Endodermal cell (in vitro differentiated cells): ENCODE measurements around the gene SORL1-AS1.

Experiments
- DNase-seq: peaks from one replicate; pipeline ENCODE4 v3.0.0-alpha.2; 2017
- H3K27ac ChIP-seq: 2 replicates; pipeline ENCODE4 v1.5.1; 2013; ENCODE audit warnings: mild to moderate bottlenecking, low read depth, low read length, moderate library complexity
- H3K27me3 ChIP-seq: 2 replicates; pipeline ENCODE4 v1.6.1; 2013; ENCODE audit warnings: mild to moderate bottlenecking, low read length, moderate library complexity; ENCODE audit not compliant: insufficient read depth, control insufficient read depth, poor library complexity, severe bottlenecking
- H3K36me3 ChIP-seq: 2 replicates; pipeline ENCODE4 v1.7.0; 2013; ENCODE audit warnings: mild to moderate bottlenecking, low read length, moderate library complexity; ENCODE audit not compliant: control insufficient read depth, insufficient read depth
- H3K4me1 ChIP-seq: one replicate; pipeline ENCODE4 v1.7.0; 2013; ENCODE audit warnings: low read length; ENCODE audit not compliant: control insufficient read depth, insufficient read depth
- H3K4me3 ChIP-seq: 2 replicates; pipeline ENCODE4 v1.5.1; 2013; ENCODE audit warnings: mild to moderate bottlenecking, low read length, moderate library complexity
- H3K9ac ChIP-seq: 2 replicates; pipeline ENCODE4 v1.6.1; 2013; ENCODE audit warnings: mild to moderate bottlenecking, low read length, moderate library complexity; ENCODE audit not compliant: poor library complexity, severe bottlenecking; ENCODE audit errors: extremely low read depth
- H3K9me3 ChIP-seq: 2 replicates; pipeline ENCODE4 v1.6.1; 2013; ENCODE audit warnings: mild to moderate bottlenecking, low read length, moderate library complexity; ENCODE audit not compliant: control insufficient read depth
- H3K27ac Mint-ChIP-seq: 2 replicates; pipeline ENCODE4 v1.8.0; 2020; ENCODE audit warnings: mixed read lengths
- H3K27me3 Mint-ChIP-seq: 2 replicates; pipeline ENCODE4 v1.8.0; 2021; ENCODE audit warnings: mild to moderate bottlenecking, mixed read lengths; ENCODE audit not compliant: insufficient read depth
- H3K36me3 Mint-ChIP-seq: 2 replicates; pipeline ENCODE4 v1.8.0; 2020; ENCODE audit warnings: low read depth, mixed read lengths
- H3K4me1 Mint-ChIP-seq: 2 replicates; pipeline ENCODE4 v1.8.0; 2020; ENCODE audit warnings: mixed read lengths
- H3K4me3 Mint-ChIP-seq: 2 replicates; pipeline ENCODE4 v1.8.0; 2020; ENCODE audit warnings: mild to moderate bottlenecking, moderate library complexity, mixed read lengths
- H3K9me3 Mint-ChIP-seq: 2 replicates; pipeline ENCODE4 v1.8.0; 2020; ENCODE audit warnings: mild to moderate bottlenecking, mixed read lengths
- CTCF ChIP-seq: fragments of 200-600 bp; sonication (generic); conservative IDR thresholded peaks from 2 replicates; pipeline ENCODE4 v1.5.0; 2021; ENCODE audit warnings: antibody characterized with exemption, mild to moderate bottlenecking
- WGBS, 2 experiments: methylation state at CpG; one replicate each; pipeline versions ENCODE4 v1.1.5 to v1.1.7; 2013; ENCODE audit warnings: missing lambda C conversion rate in 2 of 2, mixed read lengths in 1 of 2; ENCODE audit not compliant: insufficient coverage in 1 of 2, insufficient read length in 1 of 2; 5-methylcytosine and 5-hydroxymethylcytosine counted together

SORL1-AS1 gene

GRCh38 chr11:121458551-121458950, 5.8 kb upstream of the SORL1-AS1 start:
- 90 to 95% methylated on average over 9 of the region's 9 CpGs for WGBS, 2 experiments
- H3K4me1 Mint-ChIP-seq, result peaks cover 71% of the 10 kb centered on the region
- Histone ChIP-seq H3K27ac (no peak overlapping the region), H3K9me3 (no peaks in the 10 kb centered on the region), H3K27me3 (no peaks in the 10 kb centered on the region), H3K36me3 (no peaks in the 10 kb centered on the region), H3K9ac (no peak overlapping the region), H3K4me3 (no peak overlapping the region), H3K4me1 (no peaks in the 10 kb centered on the region)
- DNase-seq, result no peak
- H3K27ac Mint-ChIP-seq, result no peak overlapping the region
- no peak overlapping the region for H3K4me3 Mint-ChIP-seq
- no peaks in the 10 kb centered on the region for H3K27me3 Mint-ChIP-seq
- no peaks in the 10 kb centered on the region for H3K36me3 Mint-ChIP-seq
- H3K9me3 Mint-ChIP-seq, result no peaks in the 10 kb centered on the region
- no peak for TF ChIP-seq CTCF

- Histone ChIP-seq H3K9ac (no peak overlapping the region), H3K4me1 (no peaks in the 10 kb centered on the region), H3K9me3 (no peaks in the 10 kb centered on the region), H3K4me3 (no peak overlapping the region), H3K27me3 (no peaks in the 10 kb centered on the region), H3K27ac (no peak overlapping the region), H3K36me3 (no peaks in the 10 kb centered on the region)
- Mint-ChIP-seq H3K27ac (no peak overlapping the region), H3K9me3 (no peaks in the 10 kb centered on the region), H3K4me3 (no peak overlapping the region), H3K27me3 (peaks cover 2% of the 10 kb centered on the region), H3K36me3 (no peaks in the 10 kb centered on the region), H3K4me1 (peaks cover 70% of the 10 kb centered on the region)
- DNase-seq, result no peak
- TF ChIP-seq CTCF, result no peak
- 93 to 94% methylated on average over 5 to 11 of the region's 11 CpGs for WGBS, 2 experiments
These were observed 4.2 kb upstream of the SORL1-AS1 start for GRCh38 chr11:121456816-121457431.

GRCh38 chr11:121456151-121456550, 3.4 kb upstream of the SORL1-AS1 start:
- no peaks in the 10 kb centered on the region for H3K36me3 Mint-ChIP-seq
- Histone ChIP-seq H3K27me3 (peaks cover 4% of the 10 kb centered on the region), H3K36me3 (no peaks in the 10 kb centered on the region), H3K4me3 (no peak overlapping the region), H3K9ac (no peak overlapping the region), H3K4me1 (peaks cover 5% of the 10 kb centered on the region), H3K27ac (no peak overlapping the region), H3K9me3 (no peaks in the 10 kb centered on the region)
- no peaks in the 10 kb centered on the region for H3K9me3 Mint-ChIP-seq
- no peak overlapping the region for H3K27ac Mint-ChIP-seq
- WGBS, 2 experiments, result 83 to 100% methylated on average over 2 of the region's 2 CpGs
- H3K4me1 Mint-ChIP-seq, result peaks cover 75% of the 10 kb centered on the region
- DNase-seq, result no peak
- H3K27me3 Mint-ChIP-seq, result peaks cover 3% of the 10 kb centered on the region
- TF ChIP-seq CTCF, result no peak
- H3K4me3 Mint-ChIP-seq, result no peak overlapping the region
